GM18502 (cell line): ENCODE results near the gene ITIH2.
"Not testable (repeated sequence)": the region's sequence is repeated elsewhere in the genome, so short reads cannot be mapped to it uniquely, and the experiment has no call there.

Source experiments
- ATAC-seq: cut with Tn5 transposase; IDR thresholded peaks from one replicate; pipeline ENCODE4 v1.9.1; 2021; ENCODE audit warnings: mild to moderate bottlenecking; ENCODE audit not compliant: unreplicated experiment, poor library complexity

ITIH2 gene

GRCh38 chr10:7734821-7735220 lies 31.7 kb downstream of the ITIH2 start:
- no peak for ATAC-seq

- ATAC-seq: no peak
Measured at GRCh38 chr10:7738536-7739407, 35.7 kb downstream of the ITIH2 start.

GRCh38 chr10:7744307-7744706 lies 41.2 kb downstream of the ITIH2 start:
- ATAC-seq: no peak

- not testable (repeated sequence) for ATAC-seq
Measured at GRCh38 chr10:7748637-7749036, 45.5 kb downstream of the ITIH2 start.

GRCh38 chr10:7750222-7750621 lies 47.1 kb downstream of the ITIH2 start:
- no peak for ATAC-seq

- no peak for ATAC-seq
Measured at GRCh38 chr10:7752251-7752650, 49.1 kb downstream of the ITIH2 start.

- no peak for ATAC-seq
Measured at GRCh38 chr10:7755103-7755502, 52.0 kb downstream of the ITIH2 start.

GRCh38 chr10:7756360-7756992 lies 53.4 kb downstream of the ITIH2 start:
- ATAC-seq: no peak

GRCh38 chr10:7763929-7764328 lies 60.8 kb downstream of the ITIH2 start:
- no peak for ATAC-seq

- no peak for ATAC-seq
Measured at GRCh38 chr10:7766241-7766640, 63.1 kb downstream of the ITIH2 start.

- ATAC-seq: no peak
Measured at GRCh38 chr10:7767209-7767608, 64.1 kb downstream of the ITIH2 start.

- no peak for ATAC-seq
Measured at GRCh38 chr10:7768417-7768816, 65.3 kb downstream of the ITIH2 start.

- no peak for ATAC-seq
Measured at GRCh38 chr10:7773845-7774801, 71.0 kb downstream of the ITIH2 start.

- no peak for ATAC-seq
Measured at GRCh38 chr10:7776777-7777176, 73.7 kb downstream of the ITIH2 start.

- ATAC-seq: not testable (repeated sequence)
Measured at GRCh38 chr10:7782194-7782593, 79.1 kb downstream of the ITIH2 start.

- ATAC-seq: no peak
Measured at GRCh38 chr10:7786430-7786829, 83.3 kb downstream of the ITIH2 start.

- ATAC-seq: peak; percentile 16
Measured at GRCh38 chr10:7787150-7787856, 84.2 kb downstream of the ITIH2 start.

- ATAC-seq: peak; percentile 93
Measured at GRCh38 chr10:7787857-7788638, 84.9 kb downstream of the ITIH2 start, which contains the start of the genes ATP5F1C and KIN. Gene ATP5F1C (plus strand): TSS chr10:7788177. CDS start chr10:7788208, 31 bp downstream. Gene KIN (minus strand): TSS chr10:7787993. CDS start chr10:7787933, 60 bp downstream.
